K562 (cell line): ENCODE measurements around the gene OR1I1. TPM values are rescaled to one million over a fixed set of nuclear protein-coding genes. Genes with fewer than 3 reads are reported as not detected.

Experiments
- ATAC-seq: fragments of 200-7000 bp; cut with Tn5 transposase; 3 replicates; pipeline ENCODE4 v1.9.1; 2020; ENCODE audit warnings: moderate library complexity
- BruUV-seq: library from RNA; stranded (reverse); fragments of 400-500 nt; replicated peaks from 2 replicates; lab custom pipeline; 2021; lab: Mats Ljungman, UMichigan
- CTCF ChIA-PET: fragments of 300-600 bp; formaldehyde crosslinking; extraction: SDS; loops from one replicate; lab custom pipeline; 2021; ENCODE audit warnings: low intra/inter-chr PET ratio; lab: Yijun Ruan, JAX
- POLR2A ChIA-PET: fragments of 300-600, 350-650 bp; sonication (Branson Sonifier 250); formaldehyde crosslinking; extraction: SDS; loops from one replicate; lab custom pipeline; 2021; ENCODE audit warnings: antibody characterized with exemption, inconsistent platforms; lab: Yijun Ruan, JAX
- DNase-seq, 4 experiments: peaks; one replicate each; pipeline versions ENCODE4 v3.0.0 to v3.0.0-alpha.2; 2011 to 2018; ENCODE audit warnings: low spot score in 3 of 4, mixed read lengths in 3 of 4; ENCODE audit errors: extremely low read depth in 1 of 4
- FAIRE-seq: peaks from 2 replicates; lab custom pipeline; 2011; peaks lifted over from hg19 to GRCh38; lab: Jason Lieb, UNC
- H2AFZ ChIP-seq: 2 replicates; pipeline ENCODE4 v1.6.0; 2011; ENCODE audit warnings: low read depth, low read length, control low read depth, inconsistent platforms
- H3K27ac ChIP-seq: fragments of 200-600 bp; 3 replicates; pipeline ENCODE4 v1.8.0; 2011; ENCODE audit warnings: low read depth, mild to moderate bottlenecking, control low read depth, inconsistent platforms, low read length, moderate library complexity, mixed read lengths; ENCODE audit errors: extremely low read depth
- H3K27me3 ChIP-seq, 2 experiments: fragments of 300-600 bp in 1 of 2; 2 replicates in 1 of 2; 3 replicates in 1 of 2; pipeline versions ENCODE4 v1.6.0 to v1.8.0; 2011; ENCODE audit warnings: inconsistent platforms in 2 of 2, low read length in 2 of 2, mild to moderate bottlenecking in 1 of 2, mixed read lengths in 1 of 2, moderate library complexity in 1 of 2; ENCODE audit not compliant: control insufficient read depth in 2 of 2, insufficient read depth in 2 of 2
- H3K36me3 ChIP-seq: fragments of 300-600 bp; 3 replicates; pipeline ENCODE4 v1.8.0; 2011; ENCODE audit warnings: mild to moderate bottlenecking, low read length, inconsistent platforms; ENCODE audit not compliant: control insufficient read depth, insufficient read depth
- H3K4me1 ChIP-seq, 2 experiments: fragments of 200-600 bp in 1 of 2; replicated peaks in 1 of 2; 2 replicates in 1 of 2; 3 replicates in 1 of 2; pipeline versions ENCODE4 v1.5.1 to v1.8.0; 2011; ENCODE audit warnings: inconsistent platforms in 2 of 2, low read length in 2 of 2, mild to moderate bottlenecking in 1 of 2, mixed read lengths in 1 of 2, moderate library complexity in 1 of 2; ENCODE audit not compliant: control insufficient read depth in 2 of 2, insufficient read depth in 2 of 2
- H3K4me2 ChIP-seq: 2 replicates; pipeline ENCODE4 v1.6.1; 2011; ENCODE audit warnings: low read length, control low read depth, inconsistent platforms, mixed read lengths; ENCODE audit not compliant: insufficient read depth
- H3K4me3 ChIP-seq: fragments of 200-600 bp; sonication (generic), shearing (Covaris generic); 2 replicates; pipeline ENCODE4 v1.5.1; 2016; ENCODE audit warnings: control low read depth, inconsistent platforms
- H3K79me2 ChIP-seq: fragments of 200-600 bp; 3 replicates; pipeline ENCODE4 v1.8.0; 2011; ENCODE audit warnings: low read length, inconsistent platforms; ENCODE audit not compliant: control insufficient read depth, insufficient read depth
- H3K9ac ChIP-seq, 2 experiments: 2 replicates each; pipeline versions ENCODE4 v1.6.0 to v1.6.1; 2011; ENCODE audit warnings: low read depth in 2 of 2, low read length in 2 of 2, control low read depth in 1 of 2, inconsistent platforms in 1 of 2, mild to moderate bottlenecking in 1 of 2, mixed read lengths in 1 of 2; ENCODE audit not compliant: insufficient read depth in 1 of 2
- H3K9me1 ChIP-seq: one replicate; pipeline ENCODE4 v1.6.0; 2011; ENCODE audit warnings: inconsistent platforms, mild to moderate bottlenecking, low read length, moderate library complexity; ENCODE audit not compliant: control insufficient read depth, insufficient read depth
- H3K9me3 ChIP-seq: replicated peaks from 2 replicates; pipeline ENCODE4 v1.5.1; 2011; ENCODE audit warnings: low read depth, low read length, inconsistent platforms; ENCODE audit not compliant: control insufficient read depth, insufficient read depth
- H4K20me1 ChIP-seq: replicated peaks from 2 replicates; pipeline ENCODE4 v1.6.1; 2011; ENCODE audit warnings: low read length, inconsistent platforms, mixed read lengths; ENCODE audit not compliant: control insufficient read depth, insufficient read depth
- FOXJ2 ChIP-seq: fragments of 200-800 bp; sonication (Bioruptor generic); IDR thresholded peaks from 2 replicates; pipeline ENCODE4 v1.6.1; 2016; ENCODE audit warnings: missing genetic modification characterization, missing compliant biosample characterization
- GMEB1 ChIP-seq: fragments of 250-450 bp; sonication (Bioruptor Pico); IDR thresholded peaks from 2 replicates; pipeline ENCODE4 v1.4.0; 2020; ENCODE audit warnings: mild to moderate bottlenecking
- PCBP2 ChIP-seq: fragments of 200-400 bp; formaldehyde crosslinking; IDR thresholded peaks from 2 replicates; pipeline ENCODE4 v1.6.1; 2018; ENCODE audit warnings: low read length, low read depth, mild to moderate bottlenecking, moderate library complexity; ENCODE audit not compliant: poor library complexity, severe bottlenecking
- RFX1 ChIP-seq: fragments of 450-650 bp; IDR thresholded peaks from 2 replicates; pipeline ENCODE4 v1.6.1; 2016; ENCODE audit warnings: mild to moderate bottlenecking, moderate library complexity
- RHOXF2B ChIP-seq: fragments of 250-450 bp; sonication (Bioruptor Pico); conservative IDR thresholded peaks from 2 replicates; pipeline ENCODE4 v1.5.1; 2021
- SMARCB1 ChIP-seq: IDR thresholded peaks from 2 replicates; pipeline ENCODE4 v1.6.1; 2011; ENCODE audit warnings: improper control_type of control experiment, low read depth; ENCODE audit not compliant: insufficient read length
- SRSF3 ChIP-seq: fragments of 200-400 bp; formaldehyde crosslinking; IDR thresholded peaks from 2 replicates; pipeline ENCODE4 v1.6.1; 2016; ENCODE audit warnings: mild to moderate bottlenecking, low read length, moderate library complexity; ENCODE audit not compliant: insufficient read depth
- ZNF282 ChIP-seq: sonication (generic); formaldehyde crosslinking; IDR thresholded peaks from 2 replicates; pipeline ENCODE4 v1.8.1; 2023; ENCODE audit warnings: missing genetic modification reagents
- ZNF347 ChIP-seq: fragments of 450-650 bp; formaldehyde crosslinking; IDR thresholded peaks from 2 replicates; pipeline ENCODE4 v1.4.0; 2020; ENCODE audit warnings: low read depth, mild to moderate bottlenecking, moderate library complexity
- ZNF766 ChIP-seq: fragments of 200-800 bp; sonication (Bioruptor generic); conservative IDR thresholded peaks from 2 replicates; pipeline ENCODE4 v1.6.1; 2016; ENCODE audit warnings: missing genetic modification characterization, missing compliant biosample characterization
- whole genome bisulfite sequencing: fragments of 100-300 bp; shearing (Covaris generic); methylation state at CpG from one replicate; pipeline ENCODE4 v1.1.6; 2016; ENCODE audit warnings: low coverage, mixed read lengths; ENCODE audit not compliant: insufficient coverage; ENCODE audit errors: missing lambda C conversion rate; 5-methylcytosine and 5-hydroxymethylcytosine counted together
- in situ Hi-C: fragments of 300-500 bp; cut with MboI; formaldehyde crosslinking; loops from 4 replicates; pipeline ENCODE4 v1.15.0; 2018; ENCODE audit warnings: inconsistent platforms, mixed read lengths
- intact Hi-C: fragments of 100-400 bp; cut with micrococcal nuclease; formaldehyde crosslinking; loops from 2 replicates; pipeline ENCODE4 v1.14.2; 2022
- polyA plus RNA-seq, 8 experiments: library from polyadenylated mRNA; depleted of rRNA in 4 of 8; stranded (reverse) in 5 of 8; unstranded in 3 of 8; fragments of >200 nt; fragmentation: Nextera tagmentation in 2 of 8; fragmentation: Illumina TruSeq in 1 of 8; extraction: Ambion mirVana in 2 of 8; extraction: Trizol in 1 of 8; gene quantifications; 2 replicates each; pipeline versions ENCODE4 v1.2.1 to v1.2.3, GENCODE V29; 2011 to 2014; ENCODE audit warnings: inconsistent platforms in 1 of 8, missing spikeins in 1 of 8
- total RNA-seq, 7 experiments: library from RNA; depleted of rRNA in 6 of 7; stranded (reverse); fragments of >200 nt in 6 of 7; fragmentation: Illumina TruSeq in 2 of 7; extraction: Trizol in 2 of 7; gene quantifications; 2 replicates each; pipeline versions ENCODE4 v1.2.1 to v1.2.3, GENCODE V29; 2011 to 2021; ENCODE audit warnings: low replicate concordance in 1 of 7
- TF ChIP-seq, protein P1 (sequence below), 2 experiments: IDR thresholded peaks in 1 of 2; conservative IDR thresholded peaks in 1 of 2; 2 replicates each; pipeline ENCODE4 v1.6.1; 2016; ENCODE audit warnings: low read depth in 2 of 2, mild to moderate bottlenecking in 1 of 2, missing compliant biosample characterization in 1 of 2, missing genetic modification characterization in 1 of 2, moderate library complexity in 1 of 2

The OR1I1 gene
- total and polyA plus RNA-seq, 9 of the 15 experiments (the other 6 are each of a cell fraction or from before 2014, with no cell fraction given) = not detected

DNA sequence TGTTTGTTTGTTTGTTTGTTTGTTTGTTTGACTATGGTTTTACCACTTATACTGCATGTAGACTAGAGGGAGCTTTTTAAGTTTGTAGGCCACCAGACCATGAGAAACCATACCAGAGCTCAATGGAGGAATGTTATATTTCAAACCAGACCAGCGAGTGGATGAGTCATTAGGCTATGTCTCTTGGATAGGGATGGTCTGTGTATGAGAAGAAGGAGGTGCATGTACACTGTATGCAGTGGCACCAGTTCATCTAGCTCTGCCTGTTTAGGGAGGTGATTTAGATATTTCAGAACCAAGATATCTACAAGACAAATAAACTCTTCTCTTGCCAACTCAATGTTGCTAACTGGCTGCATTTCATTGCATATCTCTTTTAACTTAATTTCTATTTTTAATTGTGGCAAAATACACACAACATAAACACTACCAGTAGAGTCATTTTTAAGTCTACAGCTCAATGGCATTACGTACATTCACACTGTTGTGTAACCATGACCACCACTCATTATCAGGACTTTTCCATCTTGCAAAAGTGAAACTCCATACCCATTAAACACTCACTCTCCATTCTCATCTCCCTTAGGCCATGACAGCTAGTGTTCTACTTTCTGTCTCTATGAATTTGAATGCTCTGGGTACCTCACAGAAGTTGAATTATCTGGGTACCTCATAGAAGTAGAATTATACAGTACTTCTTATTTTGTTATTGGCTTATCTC, 54.4 kb downstream of the OR1I1 start:
- no peak for FAIRE-seq
- ChIA-PET POLR2A (interaction anchor here (0.7 kb wide), 1 partner anchor 14 kb away, joined by 3 read pairs; no protein-coding TSS in a partner anchor), CTCF (no interaction called here)
- H3K9ac ChIP-seq = no peak overlapping the region
- H4K20me1 ChIP-seq = no peaks in the 10 kb centered on the region
- peaks cover 8 to 37% of the 10 kb centered on the region in 2 experiments; a peak in 3 of 5 replicates for H3K27me3 ChIP-seq
- H3K4me3 ChIP-seq = no peak overlapping the region
- H3K9me3 ChIP-seq = no peaks in the 10 kb centered on the region
- H3K27ac ChIP-seq = no peak overlapping the region
- no peak overlapping the region for H2AFZ ChIP-seq
- H3K79me2 ChIP-seq = no peaks in the 10 kb centered on the region
- BruUV-seq = no TSS peak
- WGBS = 0% methylated on average over 2 of the region's 2 CpGs
- no peak for ATAC-seq
- no peak for DNase-seq
- no peak overlapping the region for H3K4me2 ChIP-seq
- intact Hi-C loops (no loop called here), in situ Hi-C loops (no loop called here)
- H3K36me3 ChIP-seq = no peaks in the 10 kb centered on the region
- no peaks in the 10 kb centered on the region for H3K9me1 ChIP-seq
- no peak for TF ChIP-seq RHOXF2B (CRISPR knock-in tag)
- no peak for TF ChIP-seq ZNF347 (CRISPR knock-in tag)
- TF ChIP-seq ZNF282 (CRISPR knock-in tag) = no peak
- no peak for TF ChIP-seq SRSF3
- peak; percentile 80 for TF ChIP-seq ZNF766 (CRISPR knock-in tag)
- peak; percentile 76; the same call in 1 of the 2 replicates for TF ChIP-seq FOXJ2 (tag)
- TF ChIP-seq, protein P1, sequence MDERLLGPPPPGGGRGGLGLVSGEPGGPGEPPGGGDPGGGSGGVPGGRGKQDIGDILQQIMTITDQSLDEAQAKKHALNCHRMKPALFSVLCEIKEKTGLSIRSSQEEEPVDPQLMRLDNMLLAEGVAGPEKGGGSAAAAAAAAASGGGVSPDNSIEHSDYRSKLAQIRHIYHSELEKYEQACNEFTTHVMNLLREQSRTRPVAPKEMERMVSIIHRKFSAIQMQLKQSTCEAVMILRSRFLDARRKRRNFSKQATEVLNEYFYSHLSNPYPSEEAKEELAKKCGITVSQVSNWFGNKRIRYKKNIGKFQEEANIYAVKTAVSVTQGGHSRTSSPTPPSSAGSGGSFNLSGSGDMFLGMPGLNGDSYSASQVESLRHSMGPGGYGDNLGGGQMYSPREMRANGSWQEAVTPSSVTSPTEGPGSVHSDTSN (CRISPR knock-in tag; IDR thresholded peaks at IDR 0.05; ENCODE audit: low read depth) = no peak
- TF ChIP-seq, protein P1 (tag; conservative IDR thresholded peaks at IDR 0.05; ENCODE audit: low read depth) = no peak
- peak; percentile 50 for TF ChIP-seq RFX1
- no peak for TF ChIP-seq SMARCB1
- TF ChIP-seq GMEB1 (CRISPR knock-in tag) = no peak
- no peak for TF ChIP-seq PCBP2
- H3K4me1 ChIP-seq = no peaks in the 10 kb centered on the region
